Heart left ventricle (tissue), 13 donors: ENCODE measurements around the gene SYNGAP1.

ENCODE experiments used
- POLR2A ChIP-seq, 2 donors: fragments of 450-650 bp; IDR thresholded peaks; one replicate each; pipeline ENCODE4 v1.6.1; 2017; ENCODE audit warnings: antibody characterized with exemption in 2 of 2, mild to moderate bottlenecking in 2 of 2, moderate library complexity in 2 of 2
- TF ChIP-seq, protein P1 (sequence below), 12 donors: fragments of 200-600 bp; sonication (generic) in 4 of 12; IDR thresholded peaks; one replicate each; pipeline versions ENCODE4 v1.5.0 to v1.8.0; 2018 to 2022; ENCODE audit warnings: antibody characterized with exemption in 12 of 12, mild to moderate bottlenecking in 5 of 12
- donor health status: ischemic (EF 13 %, LVEDD 7.1; RV severe dilation, severe dysfunction).
- donor health status: DM: no; HTN: yes; CAD: no.
- donor health status: DM: no; HTN: no; CAD: no.
- donor health status: ischemic (EF 25% LVEDD 6.9; RV normal size, moderate dysfunction).
- donor health status: ischemic (EF 25% LVEDD 5.7; RV mildly dilated, moderate dysfunction).
- donor health status: ischemic (EF 35%, LVEDD 5.7; RV mildly dilated, moderate dysfunction).
- donor health status: nonischemic (EF 11% LVEDD 7.7; RV severe dilation, severe dysfunction).
- donor health status: DM: yes; HTN: yes; CAD: no.
- donor health status: PGD.
- donor health status: ischemic (EF 29% LVEDD 5.4; RV normal size, mild dysfunction).
- donor health status: nonischemic (EF 23%, LVEDD 6.1; RV moderate dilation, normal function).

- TF ChIP-seq, protein P1, sequence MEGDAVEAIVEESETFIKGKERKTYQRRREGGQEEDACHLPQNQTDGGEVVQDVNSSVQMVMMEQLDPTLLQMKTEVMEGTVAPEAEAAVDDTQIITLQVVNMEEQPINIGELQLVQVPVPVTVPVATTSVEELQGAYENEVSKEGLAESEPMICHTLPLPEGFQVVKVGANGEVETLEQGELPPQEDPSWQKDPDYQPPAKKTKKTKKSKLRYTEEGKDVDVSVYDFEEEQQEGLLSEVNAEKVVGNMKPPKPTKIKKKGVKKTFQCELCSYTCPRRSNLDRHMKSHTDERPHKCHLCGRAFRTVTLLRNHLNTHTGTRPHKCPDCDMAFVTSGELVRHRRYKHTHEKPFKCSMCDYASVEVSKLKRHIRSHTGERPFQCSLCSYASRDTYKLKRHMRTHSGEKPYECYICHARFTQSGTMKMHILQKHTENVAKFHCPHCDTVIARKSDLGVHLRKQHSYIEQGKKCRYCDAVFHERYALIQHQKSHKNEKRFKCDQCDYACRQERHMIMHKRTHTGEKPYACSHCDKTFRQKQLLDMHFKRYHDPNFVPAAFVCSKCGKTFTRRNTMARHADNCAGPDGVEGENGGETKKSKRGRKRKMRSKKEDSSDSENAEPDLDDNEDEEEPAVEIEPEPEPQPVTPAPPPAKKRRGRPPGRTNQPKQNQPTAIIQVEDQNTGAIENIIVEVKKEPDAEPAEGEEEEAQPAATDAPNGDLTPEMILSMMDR (IDR thresholded peaks at IDR 0.05): no peak
- TF ChIP-seq POLR2A (IDR thresholded peaks at IDR 0.05): no peak
Observed at GRCh38 chr6:33430991-33431879, 11.4 kb downstream of the SYNGAP1 start.
